ENCODE data around the gene CYP2B6. TPM values are rescaled to one million over a fixed set of nuclear protein-coding genes. Genes with fewer than 3 reads are reported as not detected.

CYP2B6 gene
- total RNA-seq, 4 donors from 2014 or later = not detected

DNA sequence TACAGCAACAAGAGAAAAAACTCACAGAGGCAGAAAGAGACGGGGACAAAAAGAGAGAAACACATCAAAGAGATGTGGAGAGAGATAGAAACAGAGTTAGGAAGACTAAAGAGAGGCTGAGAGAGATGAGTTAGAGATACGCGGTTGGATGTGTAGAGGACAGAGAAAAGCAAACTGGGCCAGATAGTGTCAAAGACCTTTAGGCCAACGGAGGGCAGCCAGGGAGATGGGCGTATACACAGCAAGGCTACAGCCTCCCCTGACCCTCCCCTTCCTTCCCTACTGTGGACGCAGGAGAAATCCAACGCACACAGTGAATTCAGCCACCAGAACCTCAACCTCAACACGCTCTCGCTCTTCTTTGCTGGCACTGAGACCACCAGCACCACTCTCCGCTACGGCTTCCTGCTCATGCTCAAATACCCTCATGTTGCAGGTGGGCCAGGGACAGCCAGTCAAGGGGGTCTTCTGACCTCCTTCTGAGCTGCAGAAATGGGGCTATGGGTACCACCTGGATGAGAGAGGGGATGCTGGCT lies 18.7 kb downstream of the CYP2B6 start:
- H3K27ac ChIP-seq = no peak overlapping the region
- H3K36me3 ChIP-seq = no peaks in the 10 kb centered on the region
- no peaks in the 10 kb centered on the region for H3K4me1 ChIP-seq
- H3K9me3 ChIP-seq = no peaks in the 10 kb centered on the region
- no peak for TF ChIP-seq POLR2A (IDR thresholded peaks at IDR 0.05)
- TF ChIP-seq, protein P1, sequence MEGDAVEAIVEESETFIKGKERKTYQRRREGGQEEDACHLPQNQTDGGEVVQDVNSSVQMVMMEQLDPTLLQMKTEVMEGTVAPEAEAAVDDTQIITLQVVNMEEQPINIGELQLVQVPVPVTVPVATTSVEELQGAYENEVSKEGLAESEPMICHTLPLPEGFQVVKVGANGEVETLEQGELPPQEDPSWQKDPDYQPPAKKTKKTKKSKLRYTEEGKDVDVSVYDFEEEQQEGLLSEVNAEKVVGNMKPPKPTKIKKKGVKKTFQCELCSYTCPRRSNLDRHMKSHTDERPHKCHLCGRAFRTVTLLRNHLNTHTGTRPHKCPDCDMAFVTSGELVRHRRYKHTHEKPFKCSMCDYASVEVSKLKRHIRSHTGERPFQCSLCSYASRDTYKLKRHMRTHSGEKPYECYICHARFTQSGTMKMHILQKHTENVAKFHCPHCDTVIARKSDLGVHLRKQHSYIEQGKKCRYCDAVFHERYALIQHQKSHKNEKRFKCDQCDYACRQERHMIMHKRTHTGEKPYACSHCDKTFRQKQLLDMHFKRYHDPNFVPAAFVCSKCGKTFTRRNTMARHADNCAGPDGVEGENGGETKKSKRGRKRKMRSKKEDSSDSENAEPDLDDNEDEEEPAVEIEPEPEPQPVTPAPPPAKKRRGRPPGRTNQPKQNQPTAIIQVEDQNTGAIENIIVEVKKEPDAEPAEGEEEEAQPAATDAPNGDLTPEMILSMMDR (IDR thresholded peaks at IDR 0.05) = no peak
- no peak for TF ChIP-seq POLR2AphosphoS5 (IDR thresholded peaks at IDR 0.05)
- TF ChIP-seq EP300 (IDR thresholded peaks at IDR 0.05) = no peak
- no peak overlapping the region for H3K4me3 ChIP-seq
- peaks cover 56% of the 10 kb centered on the region for H3K27me3 ChIP-seq
- 66 to 68% methylated on average over 11 of the region's 11 CpGs for WGBS, 2 donors (ENCODE audit: low coverage in 1 of 2)
- ATAC-seq = no peak

DNA sequence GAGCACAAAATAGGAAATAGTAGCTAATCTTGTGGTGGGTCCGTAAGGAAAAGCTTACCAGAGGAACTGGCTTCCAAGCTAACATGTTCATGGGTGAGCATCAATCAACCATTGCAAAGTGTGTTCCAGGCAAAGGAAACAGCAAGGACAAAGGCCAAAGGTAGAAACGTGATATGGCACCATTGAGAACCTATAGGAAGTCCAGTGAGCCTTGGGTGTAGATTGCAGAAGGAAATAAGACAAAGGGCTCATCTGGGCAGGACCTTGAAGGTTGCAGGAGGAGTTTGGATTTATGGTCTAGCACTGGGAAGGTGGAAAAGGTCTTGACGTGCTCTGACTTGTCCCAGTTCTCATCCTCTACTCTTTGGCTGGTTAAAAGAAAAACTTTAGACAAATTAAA lies 22.3 kb downstream of the CYP2B6 start:
- Histone ChIP-seq H3K27ac (no peak overlapping the region), H3K9me3 (no peaks in the 10 kb centered on the region), H3K4me1 (no peaks in the 10 kb centered on the region), H3K36me3 (no peaks in the 10 kb centered on the region), H3K27me3 (peaks cover 33% of the 10 kb centered on the region), H3K4me3 (no peak overlapping the region)
- TF ChIP-seq POLR2A (IDR thresholded peaks at IDR 0.05) (no peak), EP300 (IDR thresholded peaks at IDR 0.05) (no peak), POLR2AphosphoS5 (IDR thresholded peaks at IDR 0.05) (no peak)
- TF ChIP-seq, protein P1 (IDR thresholded peaks at IDR 0.05) = no peak
- WGBS, 2 donors (ENCODE audit: low coverage in 1 of 2) = 44 to 64% methylated on average over 3 of the region's 3 CpGs
- no peak for ATAC-seq

DNA sequence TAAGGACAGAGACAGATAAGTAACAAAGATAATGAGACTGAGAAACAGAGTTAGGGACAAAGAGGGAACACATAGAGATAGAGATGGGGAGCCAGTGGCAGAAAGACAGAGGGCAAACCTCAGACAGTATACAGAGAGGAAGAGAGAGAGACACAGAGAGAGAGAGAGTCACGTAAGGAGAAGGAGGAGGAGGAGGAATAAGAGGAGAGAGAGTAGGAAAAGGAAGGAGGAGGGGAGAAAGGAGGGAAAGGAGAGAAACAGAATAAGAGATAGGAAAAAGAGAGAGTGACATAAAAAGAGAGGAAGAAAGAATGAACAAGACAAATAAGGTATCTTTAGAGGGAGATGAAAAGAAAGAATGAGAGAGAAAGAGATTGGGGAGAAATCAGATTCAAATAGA lies 23.6 kb downstream of the CYP2B6 start:
- 14 to 38% methylated on average over 1 of the region's 1 CpG for WGBS, 2 donors (ENCODE audit: low coverage in 1 of 2)
- Histone ChIP-seq H3K9me3 (no peaks in the 10 kb centered on the region), H3K4me3 (no peak overlapping the region), H3K27me3 (peaks cover 46% of the 10 kb centered on the region), H3K4me1 (no peaks in the 10 kb centered on the region), H3K27ac (no peak overlapping the region), H3K36me3 (no peaks in the 10 kb centered on the region)
- TF ChIP-seq, protein P1 (IDR thresholded peaks at IDR 0.05) = no peak
- TF ChIP-seq POLR2A (IDR thresholded peaks at IDR 0.05) = no peak
- TF ChIP-seq EP300 (IDR thresholded peaks at IDR 0.05) = no peak
- TF ChIP-seq POLR2AphosphoS5 (IDR thresholded peaks at IDR 0.05) = no peak
- ATAC-seq = no peak

DNA sequence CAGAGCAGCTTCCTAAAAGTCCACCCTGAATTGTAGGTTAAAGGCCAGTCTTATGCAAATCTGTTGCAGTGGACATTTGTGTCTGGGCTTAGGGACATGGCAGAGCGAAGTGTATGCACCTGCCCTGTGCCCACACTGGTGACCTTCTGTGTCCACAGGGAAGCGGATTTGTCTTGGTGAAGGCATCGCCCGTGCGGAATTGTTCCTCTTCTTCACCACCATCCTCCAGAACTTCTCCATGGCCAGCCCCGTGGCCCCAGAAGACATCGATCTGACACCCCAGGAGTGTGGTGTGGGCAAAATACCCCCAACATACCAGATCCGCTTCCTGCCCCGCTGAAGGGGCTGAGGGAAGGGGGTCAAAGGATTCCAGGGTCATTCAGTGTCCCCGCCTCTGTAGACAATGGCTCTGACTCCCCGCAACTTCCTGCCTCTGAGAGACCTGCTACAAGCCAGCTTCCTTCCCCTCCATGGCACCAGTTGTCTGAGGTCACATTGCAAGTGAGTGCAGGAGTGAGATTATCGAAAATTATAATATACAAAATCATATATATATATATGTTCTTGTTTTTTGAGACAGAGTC lies 25.5 kb downstream of the CYP2B6 start:
- no peak for ATAC-seq
- WGBS, 2 donors (ENCODE audit: low coverage in 1 of 2) = 71 to 77% methylated on average over 3 to 9 of the region's 12 CpGs
- H3K27me3 ChIP-seq = peaks cover 48% of the 10 kb centered on the region
- no peak overlapping the region for H3K4me3 ChIP-seq
- H3K4me1 ChIP-seq = no peaks in the 10 kb centered on the region
- no peak overlapping the region for H3K27ac ChIP-seq
- TF ChIP-seq, protein P1 (IDR thresholded peaks at IDR 0.05) = no peak
- TF ChIP-seq POLR2AphosphoS5 (IDR thresholded peaks at IDR 0.05) (no peak), POLR2A (IDR thresholded peaks at IDR 0.05) (no peak)
- no peaks in the 10 kb centered on the region for H3K36me3 ChIP-seq
- no peaks in the 10 kb centered on the region for H3K9me3 ChIP-seq

DNA sequence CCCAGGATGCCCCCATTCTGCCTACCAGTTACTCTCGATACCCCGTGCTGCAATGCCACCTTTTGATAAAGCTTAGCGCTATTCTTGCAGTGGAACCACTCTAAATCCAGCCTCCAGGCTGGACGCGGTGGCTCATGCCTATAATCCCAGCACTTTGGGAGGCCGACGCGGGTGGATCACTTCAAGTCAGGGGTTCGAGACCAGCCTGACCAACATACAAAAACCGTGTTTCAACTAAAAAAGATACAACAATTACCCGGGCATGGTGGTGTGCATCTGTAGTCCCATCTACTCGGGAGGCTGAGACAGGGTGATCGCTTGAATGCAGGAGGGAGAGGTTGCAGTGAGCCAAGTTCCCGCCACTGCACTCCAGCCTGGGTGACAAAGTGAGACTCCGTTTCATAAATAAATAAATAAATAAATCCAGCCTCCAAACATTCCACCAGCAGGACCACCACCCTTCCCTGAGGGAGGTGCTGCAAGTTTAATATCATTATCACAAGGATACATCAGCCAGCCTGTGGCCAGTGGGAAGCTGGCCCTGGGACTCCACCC lies 27.7 kb downstream of the CYP2B6 start:
- H3K36me3 ChIP-seq = no peaks in the 10 kb centered on the region
- no peak overlapping the region for H3K4me3 ChIP-seq
- no peaks in the 10 kb centered on the region for H3K4me1 ChIP-seq
- WGBS, 2 donors (ENCODE audit: low coverage in 1 of 2) = 83 to 100% methylated on average over 2 to 13 of the region's 15 CpGs
- no peak for ATAC-seq
- H3K9me3 ChIP-seq = no peaks in the 10 kb centered on the region
- peaks cover 43% of the 10 kb centered on the region for H3K27me3 ChIP-seq
- TF ChIP-seq EP300 (IDR thresholded peaks at IDR 0.05) (no peak), POLR2AphosphoS5 (IDR thresholded peaks at IDR 0.05) (no peak), POLR2A (IDR thresholded peaks at IDR 0.05) (no peak)
- TF ChIP-seq, protein P1 (IDR thresholded peaks at IDR 0.05) = no peak
- no peak overlapping the region for H3K27ac ChIP-seq

Measured in gastroesophageal sphincter (tissue), 4 donors.